CD4-positive, alpha-beta T cell treated with Interleukin-6 at 100 ng/mL for 8 hours (primary cell): ENCODE data around the gene FBXO24.

Source experiments
- DNase-seq: peaks from one replicate; pipeline ENCODE4 v3.0.0-alpha.2; 2020; ENCODE audit warnings: mixed read lengths, low spot score

FBXO24 gene

DNA sequence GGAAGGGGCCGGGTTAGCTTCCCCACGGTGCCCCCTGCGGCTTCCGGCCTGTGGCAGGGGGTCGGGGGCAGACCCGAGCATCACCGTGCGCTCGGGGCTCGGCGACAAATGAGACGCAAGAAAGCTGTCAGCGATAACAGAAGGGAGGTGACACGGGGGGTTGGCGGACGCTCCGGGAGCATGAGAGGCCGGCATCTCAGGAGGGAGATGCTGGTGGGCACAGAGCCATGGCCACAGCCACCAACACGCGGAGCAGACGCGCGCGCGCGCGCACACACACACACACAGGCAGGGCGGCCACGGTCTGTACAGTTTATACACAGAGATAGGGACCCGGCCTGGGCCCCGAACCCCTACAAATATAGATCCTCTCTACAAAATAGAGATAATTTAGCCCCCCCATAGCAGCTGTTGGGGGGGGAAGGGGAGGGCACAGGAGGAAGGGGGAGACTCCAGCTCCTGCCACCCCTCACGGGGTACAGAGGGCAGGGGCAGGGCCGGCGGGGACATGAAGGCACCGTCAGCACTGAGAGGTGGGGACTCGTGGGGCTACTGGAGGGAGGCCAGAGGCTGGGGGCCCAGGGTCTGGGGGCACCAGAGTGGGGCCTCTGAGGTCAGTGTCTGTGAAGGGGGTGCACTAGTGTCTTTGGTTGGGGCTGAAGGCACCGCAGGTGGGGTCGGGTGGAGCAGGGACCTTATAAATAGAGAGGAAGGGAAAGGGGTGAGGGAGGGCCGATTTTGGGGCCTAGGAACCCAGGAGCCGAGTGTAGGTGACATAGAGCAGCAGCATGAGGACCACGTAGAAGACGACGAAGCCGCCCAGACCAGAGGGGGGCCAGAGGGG is 11.5 kb upstream of the FBXO24 start:
- DNase-seq: no peak

DNA sequence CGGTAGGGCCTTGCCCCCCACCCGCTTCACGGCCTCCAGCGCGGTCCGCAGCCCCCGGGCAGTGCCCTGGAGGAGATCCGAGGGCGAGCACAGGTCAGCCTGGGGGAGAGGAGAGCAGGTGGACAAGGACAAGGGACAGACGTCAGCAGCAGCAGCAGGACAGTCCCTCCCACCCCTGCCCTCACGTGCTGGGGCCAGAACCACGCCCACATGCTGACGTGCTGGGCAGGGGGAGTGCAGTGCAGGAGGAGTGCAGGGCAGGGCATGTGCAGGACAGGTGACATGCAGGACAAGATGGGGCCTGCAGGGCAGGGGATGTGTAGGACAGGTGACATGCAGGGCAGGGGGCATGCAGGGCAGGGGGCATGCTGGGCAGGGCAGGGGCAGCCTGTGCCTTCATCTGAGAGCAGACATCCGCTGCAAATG is 10.9 kb upstream of the FBXO24 start:
- no peak for DNase-seq

DNA sequence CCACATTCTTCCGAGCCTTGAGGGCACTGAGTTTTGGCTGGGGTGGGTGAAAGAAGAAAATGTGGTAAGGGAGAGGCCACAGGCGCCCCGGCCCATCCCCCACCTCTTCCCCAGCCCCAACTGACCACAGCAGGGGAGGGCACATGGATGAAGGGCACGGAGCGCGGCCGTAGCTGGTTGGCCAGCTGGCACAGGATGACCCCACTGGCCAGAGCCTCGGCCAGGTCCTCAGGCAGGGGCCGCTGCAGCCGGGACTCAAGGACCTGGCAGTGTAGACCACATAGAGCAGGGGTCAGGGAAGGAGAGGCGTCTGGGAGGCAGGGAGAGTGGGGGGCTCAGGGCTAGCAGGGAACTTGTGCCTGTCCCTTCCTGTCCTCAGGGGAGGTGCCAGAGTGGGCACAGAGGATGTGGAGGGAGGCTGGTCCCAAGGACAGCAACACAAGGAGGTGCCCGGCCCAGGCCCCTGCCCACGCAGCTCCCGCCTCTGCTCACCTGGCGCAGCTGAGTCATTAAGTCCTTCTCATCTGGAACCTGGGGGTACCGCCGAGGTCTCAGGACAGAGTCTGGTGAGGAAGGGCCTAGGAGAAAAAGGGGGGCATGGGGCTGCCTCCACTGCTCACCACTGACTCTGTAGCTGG is 10.3 kb upstream of the FBXO24 start:
- no peak for DNase-seq

DNA sequence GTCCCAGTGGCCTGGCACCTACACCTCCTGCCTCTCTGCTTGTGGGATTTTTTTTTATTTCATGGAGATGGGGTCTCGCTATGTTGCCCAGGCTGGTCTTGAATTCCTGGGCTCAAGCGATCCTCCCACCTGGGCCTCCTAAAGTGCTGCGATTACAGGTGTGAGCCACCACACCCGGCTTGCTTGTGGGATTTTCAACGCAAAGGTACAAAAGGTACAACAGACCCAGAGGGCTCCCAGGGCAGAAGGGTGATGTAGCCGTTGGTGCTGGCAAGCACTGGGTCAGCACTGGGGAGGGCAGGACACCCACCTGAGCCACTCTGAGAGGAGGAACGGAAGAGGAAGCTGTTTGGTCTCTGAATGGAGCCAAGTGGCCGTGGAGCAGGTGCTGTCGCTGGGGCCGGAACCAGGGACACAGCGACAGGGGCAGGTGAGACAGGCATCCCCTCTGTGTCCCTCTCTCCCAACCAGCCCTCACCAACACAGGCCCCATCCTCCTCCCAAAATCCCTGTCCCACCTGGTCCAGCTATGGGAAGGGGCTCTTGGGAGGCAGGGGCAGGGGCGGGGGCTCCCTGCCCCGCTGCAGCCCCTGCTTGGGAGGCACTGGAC is 9.6 kb upstream of the FBXO24 start:
- no peak for DNase-seq

DNA sequence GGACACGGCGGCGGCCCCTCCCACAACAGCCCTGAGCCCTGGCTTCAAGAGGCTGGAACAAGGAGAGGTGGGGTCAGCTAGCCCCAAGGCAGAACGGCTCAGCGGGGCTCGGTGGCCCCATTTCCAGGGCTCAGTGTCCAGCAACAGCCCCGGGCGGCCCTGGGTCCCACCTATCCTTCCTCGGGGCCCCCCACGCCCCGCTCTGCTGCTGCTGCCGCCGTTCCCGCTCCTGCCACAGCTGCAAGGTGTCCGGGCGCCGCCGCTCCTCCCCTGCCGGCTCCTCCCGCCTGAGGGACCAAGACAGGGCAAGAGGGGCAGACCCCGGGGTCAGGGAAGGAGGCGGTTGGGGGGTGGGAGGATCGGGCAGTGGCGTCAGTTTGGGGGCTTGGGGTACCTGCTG is 9.0 kb upstream of the FBXO24 start:
- no peak for DNase-seq

DNA sequence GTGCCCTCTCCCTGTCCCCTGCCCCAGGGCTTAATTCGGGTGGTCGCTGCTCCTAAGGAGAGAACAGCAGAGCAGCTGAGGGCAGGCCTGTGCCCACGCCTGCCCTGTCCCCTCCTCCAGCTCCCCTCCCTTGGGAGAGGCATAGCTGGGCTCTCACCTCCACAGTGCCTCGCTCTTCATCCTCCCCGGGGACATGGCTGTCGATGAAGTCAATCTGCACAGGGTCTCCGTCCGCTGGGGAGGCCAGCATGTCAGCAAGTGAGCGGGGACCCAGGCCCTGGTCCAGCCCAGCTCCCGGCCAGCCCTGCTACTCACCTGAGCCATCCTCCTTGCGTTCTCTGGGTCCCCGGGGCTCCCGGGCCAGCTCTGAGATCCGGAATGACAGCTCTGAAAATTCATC is 8.6 kb upstream of the FBXO24 start:
- no peak for DNase-seq

DNA sequence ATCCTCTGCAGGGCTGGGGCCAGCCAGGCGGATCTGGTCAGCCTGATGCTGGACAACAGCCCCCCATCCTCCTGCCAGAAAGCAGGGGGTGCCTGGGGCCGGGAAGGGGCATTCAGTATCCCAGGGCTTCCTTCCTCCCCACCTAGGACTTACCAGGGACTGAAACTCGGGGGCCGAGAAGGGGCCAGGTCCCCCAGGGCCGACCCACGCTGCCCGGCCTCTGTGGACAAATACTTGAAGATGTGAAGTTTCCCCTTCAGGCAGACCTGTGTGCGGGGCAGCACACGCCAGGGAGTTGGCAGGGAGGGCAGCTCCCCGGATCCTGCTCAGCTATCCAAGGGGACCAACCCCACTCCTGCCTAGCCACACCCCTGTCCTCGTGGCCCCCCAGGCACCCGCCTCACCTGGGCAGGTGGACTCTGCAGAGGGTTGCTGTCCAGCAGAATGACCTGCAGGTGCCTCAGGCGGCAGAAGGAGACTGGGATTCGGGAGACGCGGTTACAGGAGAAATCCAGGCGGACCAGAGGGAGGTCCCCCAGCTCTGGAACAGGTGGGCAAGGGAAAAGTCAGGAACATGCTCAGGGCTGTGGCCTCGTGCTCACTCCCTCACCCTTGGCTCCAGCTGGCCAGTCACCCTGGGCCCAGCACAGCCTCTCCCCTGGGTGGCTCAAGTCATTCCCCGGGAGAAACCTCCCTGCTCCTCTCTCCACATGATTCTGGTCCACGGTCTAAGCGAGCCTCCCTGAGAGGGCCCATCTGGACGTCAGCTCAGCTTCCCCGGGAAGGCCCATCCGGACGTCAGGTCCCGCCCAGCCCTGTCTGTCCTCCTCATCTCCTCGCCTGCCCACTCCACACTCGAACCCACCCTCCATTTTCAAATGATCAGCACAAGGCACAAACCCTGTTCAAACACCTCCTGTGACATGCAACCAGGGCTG is 7.6 kb upstream of the FBXO24 start:
- DNase-seq: no peak

DNA sequence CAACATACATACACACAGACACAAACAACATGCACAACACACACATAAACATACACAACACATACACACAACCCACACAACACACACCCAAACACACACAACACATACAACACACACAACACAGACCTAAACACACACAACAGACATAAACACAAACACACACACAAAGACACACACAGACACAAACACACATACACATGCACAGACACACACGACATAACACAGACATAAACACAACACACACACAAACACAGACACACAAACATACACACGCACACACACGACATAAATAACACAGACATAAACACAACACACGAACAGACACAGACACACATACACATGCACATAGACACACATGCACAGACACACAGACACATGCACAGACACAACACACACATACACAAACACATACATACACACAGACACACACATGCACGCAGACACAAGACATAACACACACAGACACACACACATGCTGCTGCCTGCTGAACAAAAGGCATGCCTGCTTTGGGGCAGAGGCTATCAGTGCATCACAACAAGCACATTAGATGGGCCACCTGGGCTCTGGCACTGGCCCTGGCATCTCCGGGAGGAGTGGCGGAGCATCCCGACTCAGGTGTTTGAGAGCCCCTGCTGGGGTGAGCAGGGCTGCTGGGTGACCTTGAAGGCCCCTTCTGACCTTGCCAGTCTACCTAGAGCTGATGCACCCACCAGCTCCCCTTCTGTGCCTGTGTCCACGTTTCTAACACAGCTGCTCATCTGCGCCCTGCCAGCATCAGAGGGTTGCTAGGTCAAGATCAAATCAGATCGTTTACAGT is 5.5 kb upstream of the FBXO24 start:
- DNase-seq: no peak

DNA sequence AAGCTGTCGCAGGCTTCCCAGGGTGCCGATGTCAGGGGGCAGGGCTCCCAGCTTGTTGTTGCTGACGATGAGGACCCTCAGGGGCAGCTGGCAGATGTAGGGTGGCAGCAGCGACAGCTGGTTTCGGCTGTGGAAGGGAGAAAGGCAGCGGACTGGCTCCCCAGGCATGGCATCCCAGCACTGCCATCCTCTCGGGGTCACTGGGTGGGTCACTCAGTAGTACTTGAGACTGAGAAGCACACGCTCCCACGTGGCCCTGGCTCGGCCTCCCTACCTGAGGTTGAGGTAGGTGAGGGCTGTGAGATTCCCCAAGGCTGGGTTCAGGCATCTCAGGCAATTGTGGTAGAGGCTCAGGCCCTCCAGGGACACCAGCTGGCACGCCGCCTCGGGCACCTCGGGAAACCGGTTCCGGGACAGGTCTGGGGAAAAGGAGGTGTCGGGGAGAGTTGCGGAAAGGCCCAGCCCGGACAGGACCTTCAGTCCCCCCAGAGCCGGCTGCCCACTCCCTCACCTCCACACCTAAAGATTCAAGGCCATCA is 4.0 kb upstream of the FBXO24 start:
- no peak for DNase-seq

DNA sequence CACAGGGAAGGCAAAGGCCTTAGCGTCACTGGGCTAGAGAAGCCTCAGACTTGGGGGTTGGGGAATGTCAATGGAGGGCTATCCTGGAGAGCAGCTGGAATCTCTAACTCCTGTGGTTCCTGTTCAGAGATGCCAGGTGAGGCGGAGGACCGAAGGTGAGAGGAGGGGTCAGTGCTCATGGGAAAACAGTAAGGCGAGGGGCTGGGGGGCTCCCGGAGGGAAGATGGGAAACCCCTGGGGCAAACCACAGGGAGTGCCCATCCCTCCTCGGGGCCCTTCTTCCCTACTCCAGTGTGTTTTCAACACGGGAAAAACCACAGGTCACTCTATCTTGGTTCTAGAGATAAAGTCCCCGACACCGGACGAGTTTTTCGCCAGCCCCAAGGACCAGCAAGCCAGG is 3.5 kb upstream of the FBXO24 start:
- no peak for DNase-seq

DNA sequence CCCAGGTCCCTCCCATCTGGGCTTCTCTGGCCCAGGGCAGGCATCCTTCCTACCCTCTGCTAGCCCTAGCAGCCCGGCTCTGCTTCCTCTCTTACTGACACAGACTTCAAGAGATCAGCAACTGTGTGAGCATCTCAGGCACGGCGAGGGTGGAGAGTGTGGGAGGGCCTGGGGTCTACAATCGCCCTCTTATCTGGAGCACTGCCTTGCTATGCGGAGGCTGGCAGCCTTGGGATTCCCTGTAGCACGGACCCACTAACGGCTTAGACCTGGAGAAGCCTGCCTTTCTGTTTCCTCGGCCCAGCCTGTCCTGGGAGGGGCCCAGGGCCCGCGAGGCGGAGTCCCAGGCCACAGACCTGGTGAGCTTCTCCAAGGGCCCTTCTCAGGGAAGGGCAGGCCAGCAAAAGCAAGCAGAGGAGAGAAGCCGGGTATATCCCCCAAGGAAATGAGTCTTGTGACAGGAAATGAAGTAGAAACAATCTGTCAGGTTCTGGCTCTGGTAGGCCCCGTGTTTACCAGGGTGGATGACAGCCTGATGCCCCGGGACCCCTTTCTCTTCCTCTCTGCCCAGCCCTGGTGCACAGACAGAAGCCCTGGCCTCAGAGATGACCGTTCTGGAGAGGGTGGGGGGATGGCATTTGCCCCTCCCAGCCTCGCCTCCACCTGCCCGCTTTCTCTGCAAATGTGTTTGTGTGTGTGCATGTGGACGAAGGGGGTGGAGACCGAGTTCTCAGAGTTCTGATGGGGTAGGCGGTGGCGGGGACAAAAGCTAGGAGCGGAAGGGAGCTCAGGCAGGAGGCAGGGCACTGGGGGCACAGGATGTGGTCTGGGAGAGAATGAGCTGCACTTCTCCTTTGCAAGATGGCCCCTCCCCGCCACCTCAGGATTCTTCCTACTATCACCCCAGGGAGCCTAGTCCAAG is 2.7 kb upstream of the FBXO24 start:
- peak; percentile 77 for DNase-seq

DNA sequence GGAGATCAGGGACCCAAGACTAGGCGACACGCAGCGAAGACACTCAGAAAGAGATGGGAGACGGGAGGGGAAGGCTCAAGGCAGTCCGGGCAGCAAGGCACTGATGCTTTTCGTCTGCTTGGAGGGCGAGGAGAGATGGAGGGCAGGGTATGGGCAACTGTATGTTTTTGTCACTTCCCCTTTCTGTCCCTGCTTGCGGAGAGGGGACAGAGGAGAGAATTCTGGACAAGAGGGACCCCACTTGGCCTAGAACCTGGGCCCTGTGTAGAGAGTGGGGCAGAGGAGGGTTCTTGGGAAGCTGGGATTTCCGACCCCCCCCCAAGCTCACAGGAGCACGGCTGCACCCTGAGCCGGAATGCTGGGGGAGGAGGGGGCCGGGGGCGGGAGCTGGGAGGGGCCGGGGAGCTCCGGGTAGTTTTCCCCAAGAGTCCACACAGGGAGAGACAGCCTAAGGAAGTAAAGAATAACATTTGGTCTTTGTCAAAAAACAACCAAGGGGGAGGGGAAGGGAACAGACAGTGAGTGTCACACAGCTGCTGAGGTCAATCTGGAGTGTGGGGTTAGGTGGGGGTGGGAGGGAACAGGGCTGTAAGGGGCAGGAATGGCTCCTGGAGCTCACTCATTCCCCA is 2.0 kb upstream of the FBXO24 start:
- DNase-seq: no peak

DNA sequence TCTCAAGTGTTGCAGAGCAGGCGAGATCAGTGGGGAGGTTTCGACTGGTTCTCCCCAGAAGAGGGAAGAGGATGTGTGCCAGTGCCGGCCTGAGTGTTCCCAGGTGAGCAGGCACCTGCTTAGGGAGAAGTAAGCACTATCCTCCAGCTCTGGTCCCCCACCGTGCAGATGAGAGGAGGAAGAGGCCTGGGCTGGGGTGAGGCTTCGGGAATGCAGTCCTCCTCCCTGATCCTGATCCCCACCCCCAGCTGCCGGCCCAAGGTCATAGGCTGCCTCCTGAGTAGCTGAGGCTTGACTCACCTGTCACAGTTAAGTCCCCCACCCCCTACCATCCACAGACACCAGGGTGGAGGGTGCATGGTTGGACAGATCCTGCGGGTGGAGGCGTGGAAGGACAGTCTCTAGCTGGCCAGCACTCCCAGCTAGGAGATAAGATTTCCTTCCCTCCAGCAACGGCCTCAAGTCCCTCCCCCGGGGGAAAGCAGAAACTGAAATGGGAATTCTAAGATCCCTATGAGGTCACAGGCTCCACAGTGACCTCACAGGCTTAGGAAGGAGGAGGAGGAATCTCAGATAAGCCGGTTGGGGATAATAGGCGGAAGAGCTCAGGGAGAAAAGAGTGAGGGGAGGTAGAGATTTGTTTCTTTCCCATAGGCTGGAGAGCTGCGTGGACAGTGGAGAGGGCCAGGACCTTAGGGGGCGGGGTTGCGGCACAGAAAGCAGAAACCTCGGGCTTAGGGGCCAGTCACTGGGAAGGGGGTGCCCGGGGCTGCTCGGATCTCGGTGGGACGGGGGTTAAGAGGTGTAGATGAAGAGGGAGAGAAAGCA is 1.2 kb upstream of the FBXO24 start:
- no peak for DNase-seq

DNA sequence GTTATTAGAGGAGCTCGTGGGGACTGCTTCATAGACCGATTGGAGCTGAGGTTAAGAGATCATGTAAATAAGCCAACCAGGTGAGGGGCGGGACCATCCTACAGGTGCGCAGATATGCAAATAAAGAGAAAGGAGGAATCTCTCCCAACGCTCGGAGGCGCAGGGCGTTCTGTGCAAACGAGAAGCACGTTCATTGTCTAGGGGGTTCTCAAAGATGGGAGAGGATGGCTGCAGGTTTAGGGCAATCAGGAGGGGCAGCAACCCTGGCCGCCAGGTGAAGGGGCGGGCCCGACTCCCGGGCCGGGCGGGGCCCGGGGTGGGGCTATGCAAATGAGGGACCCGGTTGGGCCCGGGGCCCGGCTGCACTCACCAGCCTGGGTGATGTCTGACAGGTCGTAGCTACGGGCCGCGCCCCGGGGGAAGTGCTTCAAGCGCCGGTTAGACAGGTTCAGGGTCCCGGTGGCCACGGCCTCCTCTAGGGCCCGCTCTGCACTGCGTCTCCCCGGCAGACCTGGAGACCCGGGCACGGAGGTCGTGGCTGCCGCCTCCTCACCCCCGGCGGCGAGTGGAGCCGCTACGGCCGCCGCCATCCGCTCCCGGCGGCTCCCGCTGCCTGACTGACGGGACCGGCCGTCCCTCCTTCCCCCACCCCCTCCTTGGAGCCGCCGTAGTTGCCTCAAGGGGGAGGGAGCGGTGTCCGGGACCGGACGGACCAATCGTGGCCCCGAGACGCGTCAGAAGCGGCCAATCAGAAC is 440 bp upstream of the FBXO24 start, which contains the start of gene LRCH4:
Gene LRCH4, minus strand, starts transcription at position 619 of the 755 bp plus-strand sequence. Its CDS starts 29 bp downstream, at position 590.
- peak; percentile 49 for DNase-seq

DNA sequence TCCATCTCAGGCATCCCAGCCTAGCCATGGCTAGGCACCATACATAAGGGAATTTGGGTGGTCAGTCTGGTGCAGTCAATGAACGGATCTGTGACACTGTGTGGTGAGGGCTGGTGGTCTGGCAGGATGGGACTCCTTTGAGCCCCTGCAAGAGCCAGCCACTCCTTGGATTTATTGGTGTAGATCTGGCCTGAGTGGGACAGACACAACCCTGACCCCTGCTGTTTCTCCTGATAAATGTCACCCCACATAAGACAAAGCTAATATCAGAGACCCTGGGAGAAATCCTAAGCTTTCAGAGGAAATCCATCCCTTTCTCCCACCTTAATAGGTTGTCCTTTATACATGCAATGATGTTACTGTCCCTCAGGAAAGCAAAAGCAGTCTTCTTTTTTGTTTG is 2.3 kb downstream of the FBXO24 start:
- no peak for DNase-seq

DNA sequence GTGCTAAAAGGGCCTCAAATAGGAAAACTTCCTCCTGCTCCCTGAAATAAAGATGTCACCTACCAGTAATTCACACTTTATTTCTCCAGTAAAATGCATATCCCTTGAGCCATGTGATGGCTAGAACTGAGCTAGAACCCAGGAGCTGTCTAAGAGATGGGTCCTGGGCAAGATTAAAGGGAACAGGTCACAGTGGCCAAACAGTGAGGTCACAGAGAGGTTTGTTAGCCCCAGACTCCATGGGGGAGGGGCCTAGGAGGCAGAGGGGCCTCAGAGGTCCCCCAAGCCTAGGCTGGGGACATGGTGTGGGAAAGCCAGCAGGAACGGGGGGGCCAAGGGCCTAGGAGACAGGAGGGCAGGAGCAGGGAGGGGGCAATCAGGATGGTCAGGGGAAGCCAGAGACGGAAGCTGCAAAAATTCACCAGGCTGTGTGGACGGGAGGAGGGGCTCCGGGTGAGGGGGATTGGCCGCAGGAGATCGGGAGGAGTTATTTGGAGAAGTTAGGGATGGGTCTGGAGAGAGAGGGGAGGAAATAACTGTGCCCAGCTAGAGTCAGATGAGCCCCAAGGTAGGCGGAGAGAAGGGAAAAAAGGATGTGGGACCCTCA is 3.3 kb downstream of the FBXO24 start:
- DNase-seq: no peak

DNA sequence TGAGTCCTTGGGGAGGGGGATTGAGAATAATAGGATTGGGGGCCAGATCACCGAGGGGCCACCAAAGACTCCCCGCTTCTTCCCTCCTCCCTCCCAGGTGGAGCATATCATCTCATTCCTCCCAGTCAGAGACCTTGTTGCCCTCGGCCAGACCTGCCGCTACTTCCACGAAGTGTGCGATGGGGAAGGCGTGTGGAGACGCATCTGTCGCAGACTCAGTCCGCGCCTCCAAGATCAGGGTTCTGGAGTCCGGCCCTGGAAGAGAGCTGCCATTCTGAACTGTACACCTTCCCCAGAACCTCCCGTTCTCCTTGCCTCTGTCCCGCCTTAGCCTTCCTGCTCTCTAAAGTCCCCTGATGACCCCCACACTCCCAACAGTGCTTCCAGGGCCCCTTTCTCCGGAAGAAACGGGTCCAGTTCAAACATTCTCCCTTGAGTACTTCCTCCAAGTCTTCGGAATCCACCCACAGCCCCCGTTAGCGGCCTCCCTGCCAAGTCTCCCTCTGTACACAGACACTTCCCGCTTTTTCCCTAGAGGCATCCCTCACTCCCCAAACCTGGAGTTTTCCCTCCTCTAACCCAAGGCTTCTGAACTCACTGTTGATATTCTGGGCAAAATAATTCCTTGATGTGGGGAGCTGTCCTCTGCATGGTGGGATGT is 4.1 kb downstream of the FBXO24 start:
- no peak for DNase-seq
